T-helper 2 cell treated with Interferon-gamma antibody and Interleukin-4, amounts not matched to agents 5 μg/mL and 100 μg/mL, for 36 hours (primary cell): ENCODE results near the gene APP.

Experiments
- DNase-seq: peaks from one replicate; pipeline ENCODE4 v3.0.0; 2021; ENCODE audit warnings: low spot score
- H3K27ac Mint-ChIP-seq: one replicate; pipeline ENCODE4 v1.8.0; 2021; ENCODE audit warnings: mild to moderate bottlenecking, mixed read lengths
- H3K27me3 Mint-ChIP-seq: one replicate; pipeline ENCODE4 v1.8.0; 2021; ENCODE audit warnings: low read depth, mixed read lengths
- H3K36me3 Mint-ChIP-seq: one replicate; pipeline ENCODE4 v1.8.0; 2021; ENCODE audit warnings: low read depth, mixed read lengths
- H3K4me1 Mint-ChIP-seq: one replicate; pipeline ENCODE4 v1.8.0; 2021; ENCODE audit warnings: low read depth, mixed read lengths
- H3K4me3 Mint-ChIP-seq: one replicate; pipeline ENCODE4 v1.8.0; 2022; ENCODE audit warnings: mild to moderate bottlenecking, moderate library complexity, mixed read lengths
- H3K9me3 Mint-ChIP-seq: one replicate; pipeline ENCODE4 v1.8.0; 2021; ENCODE audit warnings: mixed read lengths

Gene APP

DNA sequence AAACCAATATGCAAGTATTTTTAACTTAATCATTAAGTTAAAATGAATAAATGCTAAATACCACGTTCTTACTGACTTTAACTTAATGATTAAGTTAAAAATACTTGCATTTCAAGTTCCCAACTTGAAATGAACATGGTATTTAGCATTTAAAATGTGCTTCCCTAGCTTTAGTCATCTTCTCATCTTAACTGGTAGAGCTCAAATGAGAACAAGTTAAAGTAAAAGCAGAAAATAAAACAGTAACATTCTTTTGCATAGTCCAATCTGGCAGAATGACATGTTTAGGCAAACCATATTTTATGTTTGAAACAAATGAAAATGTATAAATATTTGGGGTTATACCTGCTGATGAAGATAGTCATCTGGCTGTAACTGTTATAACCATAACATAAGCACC lies 186.0 kb downstream of the APP start:
- no peak for DNase-seq
- H3K9me3 Mint-ChIP-seq, result no peaks in the 10 kb centered on the region
- no peak overlapping the region for H3K4me3 Mint-ChIP-seq
- H3K27ac Mint-ChIP-seq, result no peak overlapping the region
- peaks cover 9% of the 10 kb centered on the region for H3K36me3 Mint-ChIP-seq
- no peaks in the 10 kb centered on the region for H3K27me3 Mint-ChIP-seq
- peaks cover 4% of the 10 kb centered on the region for H3K4me1 Mint-ChIP-seq

DNA sequence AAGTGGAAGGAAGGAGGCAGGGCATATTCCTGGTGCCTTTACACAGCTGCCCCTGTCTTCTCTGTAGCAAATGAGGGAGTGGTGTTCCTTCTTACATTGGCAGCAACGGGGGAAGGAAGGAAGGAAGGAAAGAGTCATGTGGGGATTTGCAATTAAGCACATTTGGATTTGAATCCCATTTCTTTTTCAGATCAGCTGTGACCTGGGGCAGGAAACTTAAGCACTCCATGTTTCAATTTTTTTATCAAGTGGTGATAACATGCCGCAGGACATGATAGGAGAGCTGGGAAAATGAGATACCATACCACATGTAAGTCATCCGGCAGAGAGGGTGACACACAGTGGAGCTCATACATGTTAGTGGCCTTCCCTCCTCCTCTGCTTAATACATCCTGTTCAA lies 186.8 kb downstream of the APP start:
- Mint-ChIP-seq H3K4me1 (peaks cover 4% of the 10 kb centered on the region), H3K9me3 (no peaks in the 10 kb centered on the region), H3K36me3 (peaks cover 9% of the 10 kb centered on the region), H3K27ac (no peak overlapping the region), H3K27me3 (no peaks in the 10 kb centered on the region), H3K4me3 (no peak overlapping the region)
- no peak for DNase-seq

DNA sequence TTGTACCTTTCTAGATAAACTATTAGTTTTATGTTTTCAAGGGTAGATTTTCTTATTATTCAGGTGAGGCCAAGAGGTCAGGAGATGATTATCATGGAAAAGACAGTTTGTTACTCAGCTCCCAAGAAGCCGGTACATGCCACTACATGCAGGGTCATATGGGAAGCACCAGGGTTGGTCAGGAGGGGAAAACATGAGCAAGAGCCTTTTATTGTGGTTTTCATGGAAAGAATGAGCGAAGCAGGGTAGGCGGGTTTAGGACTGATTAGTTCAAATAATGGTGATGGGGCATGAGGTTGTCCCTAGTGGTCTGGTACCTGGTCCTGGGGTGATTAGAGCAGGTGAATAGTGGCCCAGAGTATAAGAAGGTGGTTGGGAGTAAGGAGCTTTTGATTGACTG lies 189.9 kb downstream of the APP start:
- Mint-ChIP-seq H3K27me3 (no peaks in the 10 kb centered on the region), H3K4me1 (peaks cover 4% of the 10 kb centered on the region), H3K36me3 (peaks cover 15% of the 10 kb centered on the region), H3K9me3 (no peaks in the 10 kb centered on the region), H3K27ac (no peak overlapping the region), H3K4me3 (no peak overlapping the region)
- no peak for DNase-seq

DNA sequence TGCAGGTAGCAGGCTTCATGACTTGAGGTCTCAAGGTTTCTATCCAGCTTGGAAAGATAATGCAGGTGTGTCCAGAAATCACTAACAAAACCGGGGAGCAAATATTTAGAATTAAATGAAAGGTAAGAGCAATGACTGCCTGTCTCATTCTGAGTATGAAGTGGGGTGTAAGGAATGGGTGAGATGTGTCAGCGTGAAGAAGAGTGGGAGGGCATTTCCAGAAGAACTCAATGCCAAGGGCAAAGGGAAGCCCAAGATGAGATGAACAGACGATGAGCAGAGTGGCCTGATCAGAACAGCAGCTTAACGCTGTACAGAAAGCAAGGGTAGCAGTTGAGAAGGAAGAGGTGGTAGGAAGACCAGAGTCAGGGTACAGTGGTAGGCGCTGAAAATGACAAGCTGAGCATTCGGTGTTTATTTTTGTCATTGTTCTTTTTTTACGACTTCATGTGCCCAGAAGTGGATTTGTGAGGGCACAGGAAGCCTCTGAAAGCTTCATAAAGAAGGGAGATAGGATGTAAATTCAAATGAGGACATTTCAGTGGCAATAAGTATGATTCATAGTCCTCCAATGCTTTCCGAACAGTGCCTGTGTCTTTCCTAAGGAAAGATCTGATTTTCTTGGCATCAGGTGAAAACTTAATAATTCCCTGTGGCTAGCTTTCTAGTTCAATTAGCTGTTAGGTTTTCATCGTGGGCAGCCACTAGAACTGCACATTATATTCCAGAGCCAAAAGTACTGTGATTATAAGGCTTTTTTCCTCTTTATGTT lies 190.5 kb downstream of the APP start:
- no peaks in the 10 kb centered on the region for H3K27me3 Mint-ChIP-seq
- H3K36me3 Mint-ChIP-seq, result peaks cover 20% of the 10 kb centered on the region
- H3K9me3 Mint-ChIP-seq, result no peaks in the 10 kb centered on the region
- no peak overlapping the region for H3K4me3 Mint-ChIP-seq
- H3K27ac Mint-ChIP-seq, result no peak overlapping the region
- no peak for DNase-seq
- H3K4me1 Mint-ChIP-seq, result peaks cover 4% of the 10 kb centered on the region

DNA sequence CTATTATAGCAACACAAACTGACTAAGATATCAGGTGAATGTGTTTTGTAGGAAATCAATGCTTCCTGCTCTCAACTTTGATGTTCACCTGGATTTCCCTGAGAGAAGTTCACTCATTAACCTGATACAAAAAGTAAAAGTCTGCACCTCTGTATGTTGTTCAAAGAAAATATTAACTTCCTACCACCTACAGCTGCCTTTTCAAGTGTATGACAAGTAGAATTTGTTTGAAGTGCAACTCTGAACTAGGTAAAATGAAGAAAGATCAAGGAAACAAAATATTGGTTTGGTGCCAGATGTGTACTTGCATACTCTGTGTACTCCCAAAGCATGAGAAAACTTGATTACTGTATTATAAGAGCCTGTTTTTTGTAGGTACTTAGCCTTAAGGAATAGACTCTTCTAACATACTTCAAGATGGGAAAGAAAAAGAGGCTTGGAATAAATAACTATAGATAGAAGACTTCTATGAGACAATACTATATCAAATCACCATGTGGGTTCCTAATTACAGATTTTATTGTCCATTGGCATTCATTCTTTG lies 193.4 kb downstream of the APP start:
- H3K9me3 Mint-ChIP-seq, result peaks cover under 1% of the 10 kb centered on the region
- H3K4me3 Mint-ChIP-seq, result no peak overlapping the region
- H3K4me1 Mint-ChIP-seq, result peaks cover 4% of the 10 kb centered on the region
- H3K36me3 Mint-ChIP-seq, result peaks cover 40% of the 10 kb centered on the region
- no peaks in the 10 kb centered on the region for H3K27me3 Mint-ChIP-seq
- no peak for DNase-seq
- no peak overlapping the region for H3K27ac Mint-ChIP-seq

DNA sequence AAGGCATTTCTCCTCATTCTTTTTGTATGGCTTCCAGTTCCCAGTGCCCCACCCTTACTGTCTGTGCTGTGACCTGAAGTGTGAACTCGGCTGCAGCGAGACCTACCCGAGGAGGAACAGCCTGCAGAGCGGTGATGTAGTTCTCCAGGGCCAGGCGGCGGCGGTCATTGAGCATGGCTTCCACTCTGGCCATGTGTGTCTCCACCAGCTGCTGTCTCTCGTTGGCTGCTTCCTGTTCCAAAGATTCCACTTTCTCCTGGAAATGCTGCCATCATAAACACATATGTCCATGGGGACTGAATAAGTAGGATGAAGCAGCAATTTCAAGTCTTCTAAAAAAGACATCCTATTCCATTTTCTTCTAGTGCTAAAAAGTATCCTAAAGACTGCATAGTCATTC lies 195.6 kb downstream of the APP start:
- Mint-ChIP-seq H3K27me3 (no peaks in the 10 kb centered on the region), H3K4me1 (no peaks in the 10 kb centered on the region), H3K9me3 (peaks cover 11% of the 10 kb centered on the region), H3K4me3 (no peak overlapping the region), H3K36me3 (peaks cover 50% of the 10 kb centered on the region), H3K27ac (no peak overlapping the region)
- DNase-seq, result no peak

DNA sequence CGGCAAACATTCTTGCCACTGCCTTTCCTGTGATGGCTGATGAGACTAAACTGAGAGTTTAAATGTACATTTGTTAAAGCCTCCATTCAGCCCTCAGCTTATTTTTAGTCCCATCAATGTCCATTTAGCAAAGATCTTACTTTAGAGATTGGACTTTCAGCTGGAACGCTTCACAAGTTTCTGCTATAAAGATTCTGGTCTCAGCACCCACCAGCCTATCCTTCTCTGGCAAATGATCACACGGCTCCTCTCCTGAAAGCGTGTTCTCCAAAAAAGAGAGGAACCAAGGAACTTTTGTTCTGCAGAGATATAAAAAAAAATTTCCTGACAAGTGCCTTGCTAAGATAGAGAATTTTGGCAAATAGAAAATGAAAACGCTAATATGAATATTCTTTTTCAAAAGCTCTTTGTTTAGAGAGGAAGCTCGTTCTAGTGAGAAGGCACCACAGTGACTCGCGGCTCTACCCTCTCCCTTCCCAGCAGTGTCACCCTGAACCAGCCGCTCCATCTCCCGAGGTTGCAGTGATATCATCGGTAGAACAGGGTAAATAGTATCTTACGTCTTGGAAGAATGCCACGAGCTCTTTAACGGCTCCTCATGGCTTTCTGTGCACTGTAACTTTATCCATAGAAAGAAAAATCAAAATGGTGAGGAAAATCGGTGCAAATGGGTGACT lies 200.2 kb downstream of the APP start:
- Mint-ChIP-seq H3K4me1 (peaks cover 9% of the 10 kb centered on the region), H3K36me3 (peaks cover 58% of the 10 kb centered on the region), H3K27ac (no peak overlapping the region), H3K27me3 (no peaks in the 10 kb centered on the region), H3K9me3 (peaks cover 11% of the 10 kb centered on the region), H3K4me3 (no peak overlapping the region)
- DNase-seq, result no peak

DNA sequence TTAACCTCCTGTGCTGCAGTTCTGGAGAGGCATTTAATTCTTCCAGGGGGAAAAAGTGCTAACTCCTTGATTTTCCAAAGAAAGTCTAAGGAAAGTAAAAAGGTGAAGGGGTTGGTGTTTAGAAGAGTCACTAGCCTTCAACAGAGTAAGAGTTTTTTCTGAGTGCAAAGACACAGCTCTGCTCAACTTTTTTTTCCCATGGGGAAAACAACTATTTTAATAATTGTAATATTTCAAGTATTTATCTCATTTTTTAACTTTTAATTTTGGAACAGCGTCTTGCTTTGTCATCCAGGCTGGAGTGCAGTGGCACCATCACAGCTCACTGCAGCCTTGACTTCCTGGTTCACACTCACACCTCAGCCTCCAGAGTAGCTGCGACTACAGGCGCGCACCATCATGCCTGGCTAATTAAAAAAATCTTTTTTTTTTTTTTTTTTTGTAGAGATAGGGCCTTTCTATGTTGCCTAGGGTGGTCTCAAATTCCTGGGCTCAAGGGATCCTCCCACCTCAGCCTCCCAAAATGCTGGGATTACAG lies 202.6 kb downstream of the APP start:
- peaks cover 40% of the 10 kb centered on the region for H3K36me3 Mint-ChIP-seq
- H3K27ac Mint-ChIP-seq, result peak overlapping the region; percentile 86
- H3K9me3 Mint-ChIP-seq, result peaks cover 11% of the 10 kb centered on the region
- peaks cover 9% of the 10 kb centered on the region for H3K4me1 Mint-ChIP-seq
- H3K4me3 Mint-ChIP-seq, result peak overlapping the region; percentile 36
- no peaks in the 10 kb centered on the region for H3K27me3 Mint-ChIP-seq
- DNase-seq, result no peak

DNA sequence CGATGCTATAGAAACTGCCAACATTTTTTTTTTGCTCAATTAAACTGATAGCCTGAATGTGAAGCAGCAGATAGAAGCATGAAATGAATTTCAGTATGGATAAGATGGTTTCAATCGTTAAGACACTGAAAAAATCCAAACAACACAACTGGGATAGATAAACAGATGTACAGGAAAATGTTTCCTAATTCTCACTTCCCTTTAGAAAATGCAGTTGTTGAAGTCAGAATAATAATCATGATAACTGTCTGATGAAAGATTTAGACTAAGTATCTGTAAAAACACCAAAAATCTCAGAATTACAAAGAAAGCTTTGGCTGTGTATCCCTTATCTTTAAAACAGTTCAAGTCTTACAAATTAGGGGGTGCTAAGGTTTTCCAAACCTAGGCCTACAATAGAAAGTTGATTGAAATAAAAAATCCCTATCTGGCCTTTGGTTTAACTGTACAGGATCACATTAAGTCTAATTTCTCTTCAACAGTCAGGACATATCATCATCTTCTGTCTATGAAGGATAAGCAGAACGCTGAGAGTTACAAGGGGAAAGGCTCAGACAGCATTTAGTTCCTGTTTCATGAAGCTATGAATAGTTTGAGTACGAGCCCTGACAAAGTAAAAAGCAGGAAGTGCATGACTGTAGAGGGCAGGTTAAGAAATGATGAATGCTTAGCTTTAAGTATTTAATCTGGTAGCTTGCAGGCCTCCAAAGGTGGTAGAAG lies 203.2 kb downstream of the APP start:
- H3K4me1 Mint-ChIP-seq, result peaks cover 9% of the 10 kb centered on the region

DNA sequence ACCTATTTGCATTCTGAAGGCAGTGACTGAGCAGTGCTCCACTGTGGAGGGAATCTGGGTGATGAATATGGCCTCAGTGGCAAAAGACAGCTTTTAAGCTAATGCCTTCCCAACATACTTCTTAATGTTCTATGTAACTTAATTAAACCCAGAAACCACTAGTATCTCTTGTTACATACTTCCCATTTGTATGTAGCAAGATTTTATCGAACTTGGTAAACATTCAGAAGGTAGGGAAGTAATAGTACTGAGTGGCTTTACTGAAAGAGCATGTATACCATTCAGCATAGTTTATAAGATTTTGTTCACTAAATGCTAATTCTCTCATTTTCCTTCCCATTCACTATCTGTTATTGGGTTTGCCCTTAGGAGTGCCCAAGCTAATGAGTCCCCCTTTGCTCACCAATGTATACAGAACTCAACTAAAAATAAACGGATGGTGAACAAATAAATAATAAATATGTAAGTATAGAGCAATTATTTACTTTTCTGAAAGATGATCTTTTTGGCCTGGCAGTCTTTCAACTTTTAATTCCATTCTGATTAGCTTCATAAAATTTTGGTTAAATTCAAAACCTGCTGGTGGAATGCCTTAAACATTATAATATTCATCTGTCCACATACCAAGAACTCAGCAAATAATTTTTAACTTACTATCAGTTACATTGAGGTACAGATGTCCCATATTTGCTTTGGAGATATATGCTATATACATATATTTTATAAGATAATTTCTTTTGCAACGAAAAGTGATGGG lies 204.4 kb downstream of the APP start:
- no peak for DNase-seq
- H3K9me3 Mint-ChIP-seq, result peaks cover under 1% of the 10 kb centered on the region
- H3K27ac Mint-ChIP-seq, result no peak overlapping the region
- H3K4me3 Mint-ChIP-seq, result no peak overlapping the region
- H3K4me1 Mint-ChIP-seq, result peaks cover 10% of the 10 kb centered on the region
- peaks cover 25% of the 10 kb centered on the region for H3K36me3 Mint-ChIP-seq
- no peaks in the 10 kb centered on the region for H3K27me3 Mint-ChIP-seq

More for the DNA sequence above, 203.2 kb downstream of the APP start:
- no peaks in the 10 kb centered on the region for H3K27me3 Mint-ChIP-seq
- peak overlapping the region; percentile 36 for H3K4me3 Mint-ChIP-seq
- DNase-seq, result no peak
- peaks cover 11% of the 10 kb centered on the region for H3K9me3 Mint-ChIP-seq
- H3K36me3 Mint-ChIP-seq, result peaks cover 35% of the 10 kb centered on the region
- peak overlapping the region; percentile 86 for H3K27ac Mint-ChIP-seq

DNA sequence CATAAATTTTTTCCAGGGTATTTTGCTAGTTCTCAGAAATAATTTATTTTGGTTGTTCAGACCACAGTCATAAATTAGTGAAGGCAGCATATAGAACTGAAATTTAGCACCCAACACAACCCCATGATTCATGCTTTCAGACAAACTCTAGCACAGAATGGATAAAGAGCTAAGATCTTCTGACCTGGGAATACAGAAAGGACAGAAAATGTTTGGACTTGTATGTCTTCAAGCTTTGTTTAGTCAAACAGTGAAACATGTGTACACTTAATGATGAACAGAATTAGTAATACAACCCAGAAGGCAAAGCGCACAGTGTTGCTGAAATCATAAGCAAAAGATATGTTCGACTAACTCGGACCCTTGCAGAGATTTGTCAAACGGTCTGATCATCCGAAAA lies 205.6 kb downstream of the APP start:
- peaks cover 12% of the 10 kb centered on the region for H3K4me1 Mint-ChIP-seq
- no peaks in the 10 kb centered on the region for H3K9me3 Mint-ChIP-seq
- H3K4me3 Mint-ChIP-seq, result no peak overlapping the region
- H3K27ac Mint-ChIP-seq, result no peak overlapping the region
- H3K27me3 Mint-ChIP-seq, result no peaks in the 10 kb centered on the region
- no peak for DNase-seq
- peaks cover 18% of the 10 kb centered on the region for H3K36me3 Mint-ChIP-seq

DNA sequence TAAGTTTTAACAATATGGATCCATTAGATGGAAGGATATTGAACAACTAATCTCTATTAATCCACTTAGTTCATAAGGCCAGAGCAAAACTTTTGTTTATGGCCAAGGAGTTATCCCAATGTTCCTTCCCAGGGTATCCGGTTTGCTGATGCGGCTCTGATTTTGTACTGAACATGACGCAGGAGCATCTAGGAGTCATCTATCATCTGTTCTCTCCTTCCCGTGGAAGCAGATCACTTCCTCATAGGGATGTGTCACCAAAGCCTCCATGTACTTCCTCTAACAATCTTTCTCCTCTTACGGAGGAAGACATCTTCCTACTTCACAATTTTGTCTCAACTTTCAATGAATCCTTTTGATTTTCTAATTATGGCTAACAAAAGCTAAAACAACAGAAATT lies 206.6 kb downstream of the APP start:
- no peaks in the 10 kb centered on the region for H3K9me3 Mint-ChIP-seq
- peaks cover 16% of the 10 kb centered on the region for H3K36me3 Mint-ChIP-seq
- DNase-seq, result no peak
- H3K4me3 Mint-ChIP-seq, result no peak overlapping the region
- peaks cover 12% of the 10 kb centered on the region for H3K4me1 Mint-ChIP-seq
- no peak overlapping the region for H3K27ac Mint-ChIP-seq
- no peaks in the 10 kb centered on the region for H3K27me3 Mint-ChIP-seq

DNA sequence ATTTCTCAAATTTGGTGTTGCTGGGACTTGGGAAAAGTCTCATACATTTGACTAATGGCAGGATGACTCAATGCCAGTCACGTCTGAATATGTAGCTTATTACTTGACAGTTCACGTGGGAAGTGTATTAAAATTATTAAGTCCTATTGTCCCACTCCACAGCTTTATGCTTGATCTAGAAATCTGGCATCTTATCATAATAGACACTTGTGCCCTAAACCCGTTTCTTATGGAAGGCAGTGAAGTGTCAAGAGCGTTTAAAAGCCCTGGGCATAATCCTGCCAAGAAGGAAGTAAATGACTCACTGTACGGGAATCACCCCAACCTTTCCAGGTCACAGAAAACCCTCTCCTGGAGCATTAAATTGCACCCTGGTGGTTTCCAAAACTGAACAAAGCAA lies 207.4 kb downstream of the APP start:
- H3K9me3 Mint-ChIP-seq, result no peaks in the 10 kb centered on the region
- H3K4me1 Mint-ChIP-seq, result peaks cover 12% of the 10 kb centered on the region
- no peaks in the 10 kb centered on the region for H3K27me3 Mint-ChIP-seq
- H3K36me3 Mint-ChIP-seq, result peaks cover 11% of the 10 kb centered on the region
- no peak for DNase-seq
- H3K4me3 Mint-ChIP-seq, result no peak overlapping the region
- H3K27ac Mint-ChIP-seq, result no peak overlapping the region
